ENCODE measurements around the gene COLQ.

COLQ gene

GRCh38 chr3:15510493-15510892 lies 11.0 kb downstream of the COLQ start:
- TF ChIP-seq, protein P1, sequence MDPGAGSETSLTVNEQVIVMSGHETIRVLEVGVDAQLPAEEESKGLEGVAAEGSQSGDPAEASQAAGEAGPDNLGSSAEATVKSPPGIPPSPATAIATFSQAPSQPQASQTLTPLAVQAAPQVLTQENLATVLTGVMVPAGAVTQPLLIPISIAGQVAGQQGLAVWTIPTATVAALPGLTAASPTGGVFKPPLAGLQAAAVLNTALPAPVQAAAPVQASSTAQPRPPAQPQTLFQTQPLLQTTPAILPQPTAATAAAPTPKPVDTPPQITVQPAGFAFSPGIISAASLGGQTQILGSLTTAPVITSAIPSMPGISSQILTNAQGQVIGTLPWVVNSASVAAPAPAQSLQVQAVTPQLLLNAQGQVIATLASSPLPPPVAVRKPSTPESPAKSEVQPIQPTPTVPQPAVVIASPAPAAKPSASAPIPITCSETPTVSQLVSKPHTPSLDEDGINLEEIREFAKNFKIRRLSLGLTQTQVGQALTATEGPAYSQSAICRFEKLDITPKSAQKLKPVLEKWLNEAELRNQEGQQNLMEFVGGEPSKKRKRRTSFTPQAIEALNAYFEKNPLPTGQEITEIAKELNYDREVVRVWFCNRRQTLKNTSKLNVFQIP (CRISPR knock-in tag; IDR thresholded peaks at IDR 0.05; ENCODE audit: borderline replicate concordance, low read depth), result no peak
- TF ChIP-seq BACH2 (CRISPR knock-in tag; IDR thresholded peaks at IDR 0.05; ENCODE audit: borderline replicate concordance) (no peak), PPARA (CRISPR knock-in tag; IDR thresholded peaks at IDR 0.05; ENCODE audit: borderline replicate concordance) (no peak), SNAI2 (CRISPR knock-in tag; IDR thresholded peaks at IDR 0.05) (no peak), TSHZ2 (CRISPR knock-in tag; IDR thresholded peaks at IDR 0.05) (no peak), ZNF565 (CRISPR knock-in tag; conservative IDR thresholded peaks at IDR 0.05; ENCODE audit: low read depth) (no peak), CREB5 (CRISPR knock-in tag; IDR thresholded peaks at IDR 0.05; ENCODE audit: low read depth) (no peak), GLIS3 (CRISPR knock-in tag; IDR thresholded peaks at IDR 0.05) (no peak), TCF4 (CRISPR knock-in tag; IDR thresholded peaks at IDR 0.05; ENCODE audit: borderline replicate concordance) (no peak), ZFP3 (CRISPR knock-in tag; IDR thresholded peaks at IDR 0.05) (no peak), CSRNP3 (CRISPR knock-in tag; IDR thresholded peaks at IDR 0.05) (no peak), ZC3H10 (CRISPR knock-in tag; IDR thresholded peaks at IDR 0.05) (no peak), ISL1 (CRISPR knock-in tag; IDR thresholded peaks at IDR 0.05) (no peak), RARB (CRISPR knock-in tag; IDR thresholded peaks at IDR 0.05) (no peak), OSR1 (CRISPR knock-in tag; IDR thresholded peaks at IDR 0.05) (no peak), ZNF70 (CRISPR knock-in tag; IDR thresholded peaks at IDR 0.05) (no peak)
- TF ChIP-seq, protein P2, sequence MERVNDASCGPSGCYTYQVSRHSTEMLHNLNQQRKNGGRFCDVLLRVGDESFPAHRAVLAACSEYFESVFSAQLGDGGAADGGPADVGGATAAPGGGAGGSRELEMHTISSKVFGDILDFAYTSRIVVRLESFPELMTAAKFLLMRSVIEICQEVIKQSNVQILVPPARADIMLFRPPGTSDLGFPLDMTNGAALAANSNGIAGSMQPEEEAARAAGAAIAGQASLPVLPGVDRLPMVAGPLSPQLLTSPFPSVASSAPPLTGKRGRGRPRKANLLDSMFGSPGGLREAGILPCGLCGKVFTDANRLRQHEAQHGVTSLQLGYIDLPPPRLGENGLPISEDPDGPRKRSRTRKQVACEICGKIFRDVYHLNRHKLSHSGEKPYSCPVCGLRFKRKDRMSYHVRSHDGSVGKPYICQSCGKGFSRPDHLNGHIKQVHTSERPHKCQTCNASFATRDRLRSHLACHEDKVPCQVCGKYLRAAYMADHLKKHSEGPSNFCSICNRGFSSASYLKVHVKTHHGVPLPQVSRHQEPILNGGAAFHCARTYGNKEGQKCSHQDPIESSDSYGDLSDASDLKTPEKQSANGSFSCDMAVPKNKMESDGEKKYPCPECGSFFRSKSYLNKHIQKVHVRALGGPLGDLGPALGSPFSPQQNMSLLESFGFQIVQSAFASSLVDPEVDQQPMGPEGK (CRISPR knock-in tag; IDR thresholded peaks at IDR 0.05; ENCODE audit: borderline replicate concordance), result no peak
- ATAC-seq, result no peak

- no peak for ATAC-seq
- no peak for TF ChIP-seq ZNF70 (CRISPR knock-in tag; IDR thresholded peaks at IDR 0.05)
- TF ChIP-seq BACH2 (CRISPR knock-in tag; IDR thresholded peaks at IDR 0.05; ENCODE audit: borderline replicate concordance), result no peak
- no peak for TF ChIP-seq TCF4 (CRISPR knock-in tag; IDR thresholded peaks at IDR 0.05; ENCODE audit: borderline replicate concordance)
- no peak for TF ChIP-seq ISL1 (CRISPR knock-in tag; IDR thresholded peaks at IDR 0.05)
- no peak for TF ChIP-seq CSRNP3 (CRISPR knock-in tag; IDR thresholded peaks at IDR 0.05)
- no peak for TF ChIP-seq SNAI2 (CRISPR knock-in tag; IDR thresholded peaks at IDR 0.05)
- TF ChIP-seq, protein P1 (CRISPR knock-in tag; IDR thresholded peaks at IDR 0.05; ENCODE audit: borderline replicate concordance, low read depth), result no peak
These were observed 14.9 kb downstream of the COLQ start for GRCh38 chr3:15506571-15506970.
